HEK293T (cell line): ENCODE data around the gene MEF2C.

Source experiments
- CTCF ChIA-PET: fragments of 350-600 bp; formaldehyde crosslinking; extraction: SDS; loops from one replicate; lab custom pipeline; 2021; ENCODE audit warnings: antibody characterized with exemption, inconsistent platforms; lab: Yijun Ruan, JAX
- POLR2A ChIA-PET: fragments of 350-600 bp; formaldehyde crosslinking; extraction: SDS; loops from one replicate; lab custom pipeline; 2020; ENCODE audit warnings: antibody characterized with exemption, inconsistent platforms; lab: Yijun Ruan, JAX
- DNase-seq: peaks from one replicate; pipeline ENCODE4 v3.0.0; 2012; ENCODE audit warnings: mixed read lengths; ENCODE audit errors: extremely low spot score
- ARNT ChIP-seq: fragments of 450-650 bp; IDR thresholded peaks from 2 replicates; pipeline ENCODE4 v1.6.1; 2017; ENCODE audit warnings: mild to moderate bottlenecking
- BHLHE40 ChIP-seq: fragments of 450-650 bp; IDR thresholded peaks from 2 replicates; pipeline ENCODE4 v1.6.1; 2016; ENCODE audit warnings: mild to moderate bottlenecking, moderate library complexity, borderline replicate concordance
- CTBP1 ChIP-seq: fragments of 450-650 bp; IDR thresholded peaks from 2 replicates; pipeline ENCODE4 v1.6.1; 2016; ENCODE audit warnings: borderline replicate concordance
- ELF4 ChIP-seq: fragments of 450-650 bp; IDR thresholded peaks from 2 replicates; pipeline ENCODE4 v1.6.1; 2017; ENCODE audit warnings: antibody characterized with exemption
- FOXA1 ChIP-seq: fragments of 450-650 bp; IDR thresholded peaks from 2 replicates; pipeline ENCODE4 v1.6.1; 2016; ENCODE audit warnings: mild to moderate bottlenecking
- FOXK2 ChIP-seq: fragments of 450-650 bp; IDR thresholded peaks from 2 replicates; pipeline ENCODE4 v1.6.1; 2016; ENCODE audit warnings: mild to moderate bottlenecking
- FOXM1 ChIP-seq: fragments of 450-650 bp; IDR thresholded peaks from 2 replicates; pipeline ENCODE4 v1.6.1; 2017; ENCODE audit warnings: mild to moderate bottlenecking, borderline replicate concordance
- HDGF ChIP-seq: fragments of 450-650 bp; IDR thresholded peaks from 2 replicates; pipeline ENCODE4 v1.6.1; 2017; ENCODE audit warnings: antibody characterized with exemption, borderline replicate concordance
- L3MBTL2 ChIP-seq: fragments of 450-650 bp; conservative IDR thresholded peaks from 2 replicates; pipeline ENCODE4 v1.6.1; 2016; ENCODE audit warnings: mild to moderate bottlenecking
- LEF1 ChIP-seq: fragments of 450-650 bp; IDR thresholded peaks from 2 replicates; pipeline ENCODE4 v1.6.1; 2017; ENCODE audit warnings: mild to moderate bottlenecking, borderline replicate concordance
- NFRKB ChIP-seq: fragments of 450-650 bp; IDR thresholded peaks from 2 replicates; pipeline ENCODE4 v1.6.1; 2016; ENCODE audit warnings: mild to moderate bottlenecking, moderate library complexity
- SP1 ChIP-seq: fragments of 450-650 bp; IDR thresholded peaks from 2 replicates; pipeline ENCODE4 v1.6.1; 2017
- SUZ12 ChIP-seq: fragments of 450-650 bp; IDR thresholded peaks from 2 replicates; pipeline ENCODE4 v1.6.1; 2016; ENCODE audit warnings: mild to moderate bottlenecking
- TARDBP ChIP-seq: fragments of 450-650 bp; IDR thresholded peaks from 2 replicates; pipeline ENCODE4 v1.6.1; 2016
- ZNF384 ChIP-seq: fragments of 450-650 bp; IDR thresholded peaks from 2 replicates; pipeline ENCODE4 v1.6.1; 2016
- TF ChIP-seq, protein P1 (sequence below): fragments of 450-650 bp; IDR thresholded peaks from 2 replicates; pipeline ENCODE4 v1.6.1; 2016

The MEF2C gene

GRCh38 chr5:88756953-88757352 lies 126.0 kb downstream of the MEF2C start:
- POLR2A ChIA-PET: no interaction called here
- CTCF ChIA-PET: no interaction called here
- no peak for DNase-seq
- no peak for TF ChIP-seq ELF4
- TF ChIP-seq TARDBP: no peak
- no peak for TF ChIP-seq FOXK2
- no peak for TF ChIP-seq FOXM1
- no peak for TF ChIP-seq BHLHE40
- no peak for TF ChIP-seq ARNT
- TF ChIP-seq, protein P1, sequence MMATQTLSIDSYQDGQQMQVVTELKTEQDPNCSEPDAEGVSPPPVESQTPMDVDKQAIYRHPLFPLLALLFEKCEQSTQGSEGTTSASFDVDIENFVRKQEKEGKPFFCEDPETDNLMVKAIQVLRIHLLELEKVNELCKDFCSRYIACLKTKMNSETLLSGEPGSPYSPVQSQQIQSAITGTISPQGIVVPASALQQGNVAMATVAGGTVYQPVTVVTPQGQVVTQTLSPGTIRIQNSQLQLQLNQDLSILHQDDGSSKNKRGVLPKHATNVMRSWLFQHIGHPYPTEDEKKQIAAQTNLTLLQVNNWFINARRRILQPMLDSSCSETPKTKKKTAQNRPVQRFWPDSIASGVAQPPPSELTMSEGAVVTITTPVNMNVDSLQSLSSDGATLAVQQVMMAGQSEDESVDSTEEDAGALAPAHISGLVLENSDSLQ: no peak
- TF ChIP-seq ZNF384: no peak
- TF ChIP-seq FOXA1: no peak
- TF ChIP-seq SP1: no peak
- no peak for TF ChIP-seq NFRKB
- no peak for TF ChIP-seq L3MBTL2
- TF ChIP-seq SUZ12: no peak
- TF ChIP-seq LEF1: no peak
- TF ChIP-seq CTBP1: no peak
- no peak for TF ChIP-seq HDGF

DNA sequence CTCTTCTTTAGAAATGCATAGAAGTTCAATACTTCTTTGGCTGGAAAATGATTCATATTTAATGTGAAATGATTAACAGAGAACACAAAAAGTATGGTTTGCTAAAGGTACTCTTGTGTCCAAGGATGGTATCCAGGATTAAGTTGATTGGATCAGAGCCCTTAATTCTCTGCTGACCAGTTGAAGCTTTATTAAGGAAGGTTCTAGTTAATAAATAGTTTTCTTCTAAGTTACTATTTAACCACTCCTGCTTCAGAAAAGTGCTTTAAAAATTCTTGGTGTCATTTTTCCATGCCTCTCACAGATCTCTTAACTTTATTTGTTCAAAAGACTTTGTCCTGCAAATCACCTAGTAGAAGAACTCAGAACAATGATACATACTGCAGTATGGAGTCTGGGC lies 134.3 kb downstream of the MEF2C start:
- no peak for TF ChIP-seq FOXM1
- no peak for TF ChIP-seq ZNF384
- TF ChIP-seq NFRKB: no peak
- TF ChIP-seq SP1: no peak
- no peak for TF ChIP-seq SUZ12
- TF ChIP-seq FOXA1: no peak
- TF ChIP-seq FOXK2: no peak
- TF ChIP-seq, protein P1: no peak
- no peak for TF ChIP-seq ARNT
- no peak for TF ChIP-seq L3MBTL2
- TF ChIP-seq BHLHE40: no peak
- no peak for TF ChIP-seq HDGF
- TF ChIP-seq LEF1: no peak
- TF ChIP-seq TARDBP: no peak
- TF ChIP-seq CTBP1: no peak
- TF ChIP-seq ELF4: no peak
- ChIA-PET CTCF (no interaction called here), POLR2A (no interaction called here)
- DNase-seq: no peak

DNA sequence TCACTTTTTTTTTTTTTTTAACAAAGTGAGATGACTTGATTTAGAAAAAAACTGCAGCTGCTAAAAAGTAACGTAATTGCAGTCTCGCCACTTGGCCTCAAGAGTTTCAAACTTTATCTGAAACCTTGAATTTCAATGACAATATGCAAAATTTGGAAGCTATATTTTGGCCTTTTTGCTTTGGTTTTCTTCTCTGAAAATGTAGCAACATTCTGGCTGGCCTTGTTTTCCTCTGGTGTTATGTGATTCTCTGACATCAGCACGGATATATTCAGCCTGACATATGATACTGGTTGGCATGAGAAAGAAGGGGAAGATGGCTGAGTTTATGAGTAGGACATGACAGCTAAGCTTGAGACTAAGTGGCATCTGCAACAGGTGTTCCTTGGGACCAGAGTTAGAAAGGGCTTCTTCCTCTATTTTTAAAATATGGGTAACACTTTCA lies 136.5 kb downstream of the MEF2C start:
- no peak for DNase-seq
- ChIA-PET POLR2A (no interaction called here), CTCF (no interaction called here)
- TF ChIP-seq FOXA1 (no peak), SP1 (no peak), FOXM1 (no peak), BHLHE40 (no peak), FOXK2 (no peak)
- TF ChIP-seq, protein P1: no peak

DNA sequence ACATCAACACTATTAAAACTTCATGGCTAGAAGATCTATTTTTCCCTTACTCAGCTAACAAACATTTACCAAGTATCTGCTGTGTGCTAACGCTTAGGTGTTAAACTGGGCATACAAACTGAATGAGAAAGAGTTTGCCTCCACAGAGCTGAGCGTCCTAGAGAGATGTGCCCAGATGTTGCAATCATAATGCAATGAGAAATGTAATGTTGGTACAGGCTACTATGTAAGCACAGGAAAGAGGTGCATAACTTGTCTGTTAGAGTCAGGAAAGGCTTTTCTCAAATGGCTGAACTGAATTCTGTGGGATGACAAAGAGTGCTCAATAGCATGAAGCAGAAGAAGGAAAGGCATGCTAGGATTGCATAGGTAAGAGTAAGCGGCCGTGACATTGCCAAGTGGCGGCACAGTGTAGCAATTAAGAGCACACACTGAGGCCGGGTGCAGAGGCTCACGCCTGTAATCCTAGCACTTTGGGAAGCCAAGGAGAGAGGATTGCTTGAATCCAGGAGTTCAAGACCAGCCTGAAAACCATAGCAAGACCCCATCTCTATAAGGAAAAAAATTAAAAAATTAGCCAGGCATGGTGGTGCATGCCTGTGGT lies 137.8 kb downstream of the MEF2C start:
- ChIA-PET POLR2A (no interaction called here), CTCF (no interaction called here)
- no peak for TF ChIP-seq FOXM1
- TF ChIP-seq LEF1: no peak
- TF ChIP-seq FOXA1: no peak
- no peak for TF ChIP-seq HDGF
- no peak for TF ChIP-seq FOXK2
- no peak for TF ChIP-seq CTBP1
- no peak for TF ChIP-seq SUZ12
- TF ChIP-seq, protein P1: no peak
- TF ChIP-seq ELF4: no peak
- no peak for TF ChIP-seq TARDBP
- TF ChIP-seq ARNT: no peak
- no peak for TF ChIP-seq NFRKB
- no peak for TF ChIP-seq BHLHE40
- no peak for TF ChIP-seq L3MBTL2
- no peak for TF ChIP-seq SP1
- DNase-seq: no peak

- TF ChIP-seq TARDBP (no peak), NFRKB (no peak), ARNT (no peak), HDGF (no peak), FOXA1 (no peak), LEF1 (no peak), ELF4 (no peak), CTBP1 (no peak), BHLHE40 (no peak), FOXM1 (no peak), SUZ12 (no peak), ZNF384 (no peak), SP1 (no peak)
- TF ChIP-seq, protein P1: no peak
- DNase-seq: peak; percentile 22
- ChIA-PET CTCF (no interaction called here), POLR2A (no interaction called here)
These were observed 139.7 kb downstream of the MEF2C start for GRCh38 chr5:88743231-88743834.
